Measurements from ENCODE around the gene DMAP1. TPM values are rescaled to one million over a fixed set of nuclear protein-coding genes. Genes with fewer than 3 reads are reported as not detected.

DMAP1 gene
- total RNA-seq, 2 experiments from 2014 or later: 31.5 to 32.3 TPM

Other genes starting within 250 kb of the DMAP1 start
- 10 to 100 TPM; 65.2 to 66.7 TPM for gene DPH2, start 243.5 kb upstream of the DMAP1 start, total RNA-seq
- 100 to 1,000 TPM; 116 to 122 TPM for gene ATP6V0B, start 238.5 kb upstream of the DMAP1 start, total RNA-seq
- gene B4GALT2, start 234.3 kb upstream of the DMAP1 start, total RNA-seq: 10 to 100 TPM; 38.5 to 41.6 TPM
- gene CCDC24, start 221.9 kb upstream of the DMAP1 start, total RNA-seq: 1 to 10 TPM; 1.0 to 1.5 TPM
- gene SLC6A9, start 182.0 kb upstream of the DMAP1 start, total RNA-seq: 10 to 100 TPM; 13.5 to 14.8 TPM
- not detected for gene KLF17, start 94.7 kb upstream of the DMAP1 start, total RNA-seq
- gene KLF18, start 71.8 kb upstream of the DMAP1 start, total RNA-seq: not detected
- 10 to 100 TPM; 47.3 to 48.2 TPM for gene ERI3, start 141.8 kb downstream of the DMAP1 start, total RNA-seq
- 100 to 1,000 TPM in 1 of 2 experiments, 10 to 100 TPM in 1; 99.0 to 108 TPM for gene RNF220, start 191.8 kb downstream of the DMAP1 start, total RNA-seq